Measurements from ENCODE around the gene NTNG1. TPM values are rescaled to one million over a fixed set of nuclear protein-coding genes. Genes with fewer than 3 reads are reported as not detected.

Gene NTNG1
- total and polyA plus RNA-seq, 10 of the 15 experiments (the other 5 are each of a cell fraction or from before 2014, with no cell fraction given): 0.18 to 2.3 (median 1.1) TPM; not detected in 1

GRCh38 chr1:107251083-107251482, 110.2 kb downstream of the NTNG1 start (continued):
- no peak for TF ChIP-seq NKRF (conservative IDR thresholded peaks at IDR 0.05)
- no peak for TF ChIP-seq SMARCA5 (IDR thresholded peaks at IDR 0.05)
- TF ChIP-seq MEF2A (IDR thresholded peaks at IDR 0.05; ENCODE audit: insufficient read depth, low read depth, low read length): no peak
- TF ChIP-seq SREBF1 (IDR thresholded peaks at IDR 0.05; ENCODE audit: low read length): no peak
- no peak for TF ChIP-seq MAX (IDR thresholded peaks at IDR 0.05; ENCODE audit: low read depth, low read length)
- no peak for TF ChIP-seq NFXL1 (IDR thresholded peaks at IDR 0.05; ENCODE audit: borderline replicate concordance)
- TF ChIP-seq RCOR1 (conservative IDR thresholded peaks at IDR 0.05; ENCODE audit: low read depth, low read length): no peak

- CTCF ChIA-PET: no interaction called here
- no peak overlapping the region for H3K4me2 ChIP-seq (ENCODE audit: control insufficient read depth, insufficient read depth)
These were observed 111.0 kb downstream of the NTNG1 start for GRCh38 chr1:107251839-107252238.

More at GRCh38 chr1:107251839-107252238, 111.0 kb downstream of the NTNG1 start:
- no peak overlapping the region for H3K27ac ChIP-seq (ENCODE audit: control insufficient read depth, insufficient read depth)
- 29% methylated on average over 2 of the region's 2 CpGs for WGBS (ENCODE audit: insufficient coverage, insufficient replicate concordance, low lambda C conversion rate, missing lambda C conversion rate)
- no peaks in the 10 kb centered on the region for H3K79me2 ChIP-seq (ENCODE audit: control insufficient read depth, insufficient read depth, low read length)
- no peaks in the 10 kb centered on the region for H3K36me3 ChIP-seq (ENCODE audit: control insufficient read depth in 2 of 2, insufficient read depth in 2 of 2, low read length in 1 of 2)
- SMC1A ChIA-PET (ENCODE audit: uncharacterized antibody, unreplicated experiment): no interaction called here
- H3K9ac ChIP-seq (ENCODE audit: control insufficient read depth, insufficient read depth, low read length): no peak overlapping the region
- RAD21 ChIA-PET (ENCODE audit: unreplicated experiment): no interaction called here
- no peaks in the 10 kb centered on the region; the same call in 1 of the 2 replicates for H3K4me1 ChIP-seq (ENCODE audit: control insufficient read depth, insufficient read depth, low read length)
- H2AFZ ChIP-seq (ENCODE audit: control insufficient read depth, low read depth, low read length): no peak overlapping the region
- no peaks in the 10 kb centered on the region for H4K20me1 ChIP-seq (ENCODE audit: control insufficient read depth, insufficient read depth)
- H3K27me3 ChIP-seq (replicated peaks in 1 of 2; ENCODE audit: control insufficient read depth in 2 of 2, insufficient read depth in 2 of 2, low read length in 1 of 2): no peaks in the 10 kb centered on the region
- no peak for DNase-seq (ENCODE audit: low read depth, low spot score)
- in situ Hi-C loops (cut with MboI): no loop called here
- TF ChIP-seq ZNF24 (IDR thresholded peaks at IDR 0.05): no peak
- no peak for TF ChIP-seq BCL3 (IDR thresholded peaks at IDR 0.05; ENCODE audit: borderline replicate concordance, insufficient read depth, low read depth, low read length, poor library complexity, severe bottlenecking)
- ATAC-seq: peak; percentile 39
- no peaks in the 10 kb centered on the region for H3K9me3 ChIP-seq (replicated peaks; ENCODE audit: control insufficient read depth, insufficient read depth, low read length)
- H3K4me3 ChIP-seq: no peak overlapping the region
- POLR2A ChIA-PET: no interaction called here
- intact Hi-C loops (cut with micrococcal nuclease; ENCODE audit: unreplicated experiment): no loop called here
- no peak for FAIRE-seq
- BruUV-seq (replicated peaks): no TSS peak
